Endothelial cell of umbilical vein (primary cell): ENCODE data around the gene ANXA2. TPM values are rescaled to one million over a fixed set of nuclear protein-coding genes. Genes with fewer than 3 reads are reported as not detected.

Experiments used
- BruUV-seq: library from RNA; stranded (reverse); fragments of 400-500 nt; replicated peaks from 2 replicates; lab custom pipeline; 2021; lab: Mats Ljungman, UMichigan
- CTCF ChIA-PET: fragments of 300-600, 350-600 bp; sonication (Branson Sonifier 250); formaldehyde crosslinking; loops from one replicate; lab custom pipeline; 2021; ENCODE audit warnings: antibody characterized with exemption, inconsistent platforms; lab: Charles Lee
- POLR2A ChIA-PET: fragments of 300-600, 350-600 bp; sonication (Branson Sonifier 250); formaldehyde crosslinking; loops from one replicate; lab custom pipeline; 2021; ENCODE audit warnings: antibody characterized with exemption, inconsistent platforms; lab: Charles Lee
- DNase-seq: peaks from one replicate; pipeline ENCODE4 v3.0.0-alpha.2; 2011; ENCODE audit warnings: low read depth, low spot score
- FAIRE-seq: peaks from 2 replicates; lab custom pipeline; 2011; peaks lifted over from hg19 to GRCh38; lab: Jason Lieb, UNC
- H2AFZ ChIP-seq: 2 replicates; pipeline ENCODE4 v1.6.0; 2012; ENCODE audit warnings: low read depth, low read length, control low read depth, inconsistent platforms
- H3K27ac ChIP-seq: 2 replicates; pipeline ENCODE4 v1.5.1; 2011; ENCODE audit warnings: low read depth, mild to moderate bottlenecking, control low read depth, low read length, moderate library complexity; ENCODE audit not compliant: insufficient read depth
- H3K27me3 ChIP-seq, 2 experiments: 2 replicates each; pipeline versions ENCODE4 v1.6.0 to v1.6.1; 2011; ENCODE audit warnings: low read length in 2 of 2, mixed read lengths in 1 of 2; ENCODE audit not compliant: control insufficient read depth in 2 of 2, insufficient read depth in 2 of 2
- H3K36me3 ChIP-seq, 2 experiments: 2 replicates in 1 of 2; 3 replicates in 1 of 2; pipeline ENCODE4 v1.5.1; 2011; ENCODE audit warnings: low read length in 2 of 2, mild to moderate bottlenecking in 1 of 2, moderate library complexity in 1 of 2; ENCODE audit not compliant: control insufficient read depth in 2 of 2, insufficient read depth in 2 of 2; ENCODE audit errors: extremely low read depth in 1 of 2
- H3K4me1 ChIP-seq: 3 replicates; pipeline ENCODE4 v1.5.1; 2011; ENCODE audit warnings: mild to moderate bottlenecking, low read length; ENCODE audit not compliant: control insufficient read depth, insufficient read depth; ENCODE audit errors: extremely low read depth
- H3K4me2 ChIP-seq: 2 replicates; pipeline ENCODE4 v1.6.1; 2011; ENCODE audit warnings: low read length, control low read depth, mixed read lengths; ENCODE audit not compliant: insufficient read depth
- H3K4me3 ChIP-seq, 3 experiments: fragments of 200-600 bp in 1 of 3; sonication (generic), shearing (Covaris generic) in 1 of 3; replicated peaks in 1 of 3; 2 replicates each; pipeline ENCODE4 v1.5.1; 2011 to 2016; ENCODE audit warnings: control low read depth in 3 of 3, low read length in 3 of 3, mild to moderate bottlenecking in 2 of 3, inconsistent platforms in 1 of 3, low read depth in 1 of 3, moderate library complexity in 1 of 3; ENCODE audit not compliant: insufficient read depth in 1 of 3
- H3K79me2 ChIP-seq: 2 replicates; pipeline ENCODE4 v1.6.0; 2012; ENCODE audit warnings: low read length, inconsistent platforms; ENCODE audit not compliant: control insufficient read depth, insufficient read depth
- H3K9ac ChIP-seq: replicated peaks from 2 replicates; pipeline ENCODE3; 2011; ENCODE audit warnings: low read length, control low read depth; ENCODE audit not compliant: insufficient read depth; ENCODE audit errors: extremely low read depth
- H3K9me1 ChIP-seq: replicated peaks from 3 replicates; pipeline ENCODE4 v1.6.0; 2011; ENCODE audit warnings: mild to moderate bottlenecking, low read length; ENCODE audit not compliant: control insufficient read depth, insufficient read depth; ENCODE audit errors: extremely low read depth
- H3K9me3 ChIP-seq: replicated peaks from 2 replicates; pipeline ENCODE4 v1.5.1; 2012; ENCODE audit warnings: low read length, inconsistent platforms; ENCODE audit not compliant: control insufficient read depth, insufficient read depth
- H4K20me1 ChIP-seq: replicated peaks from 2 replicates; pipeline ENCODE3; 2011; ENCODE audit warnings: mild to moderate bottlenecking, low read length; ENCODE audit not compliant: control insufficient read depth, insufficient read depth; ENCODE audit errors: extremely low read depth
- CTCF ChIP-seq, 2 donors: IDR thresholded peaks; 1 replicate in 1 of 2; 2 replicates in 1 of 2; pipeline ENCODE4 v1.5.1; 2011; ENCODE audit warnings: low read length in 2 of 2, mild to moderate bottlenecking in 2 of 2, moderate library complexity in 2 of 2, control low read depth in 1 of 2, inconsistent platforms in 1 of 2, low read depth in 1 of 2; ENCODE audit not compliant: insufficient read depth in 1 of 2; ENCODE audit errors: extremely low read depth in 1 of 2
- EZH2 ChIP-seq: IDR thresholded peaks from 2 replicates; pipeline ENCODE4 v1.6.1; 2012; ENCODE audit warnings: borderline replicate concordance, low read depth, mild to moderate bottlenecking, moderate library complexity, low read length, inconsistent platforms; ENCODE audit not compliant: severe bottlenecking
- FOS ChIP-seq: IDR thresholded peaks from 2 replicates; pipeline ENCODE4 v1.6.1; 2011; ENCODE audit warnings: mild to moderate bottlenecking, low read length, moderate library complexity, borderline replicate concordance; ENCODE audit not compliant: insufficient read depth
- GATA2 ChIP-seq: IDR thresholded peaks from 2 replicates; pipeline ENCODE4 v1.7.0; 2011; ENCODE audit warnings: low read depth, mild to moderate bottlenecking, moderate library complexity, mixed read lengths, low read length; ENCODE audit not compliant: insufficient read length, insufficient read depth
- JUN ChIP-seq: IDR thresholded peaks from 2 replicates; pipeline ENCODE4 v1.6.1; 2011; ENCODE audit warnings: borderline replicate concordance, low read depth; ENCODE audit not compliant: insufficient read length, insufficient read depth
- MAX ChIP-seq: IDR thresholded peaks from 2 replicates; pipeline ENCODE4 v1.6.1; 2011; ENCODE audit not compliant: insufficient read depth, insufficient read length
- MYC ChIP-seq: IDR thresholded peaks from one replicate; pipeline ENCODE4 v1.6.1; 2011; ENCODE audit warnings: mild to moderate bottlenecking, low read depth, low read length
- POLR2A ChIP-seq: IDR thresholded peaks from 2 replicates; pipeline ENCODE4 v1.6.1; 2012; ENCODE audit warnings: low read depth, mild to moderate bottlenecking, control low read depth, low read length
- POLR2AphosphoS5 ChIP-seq: IDR thresholded peaks from 2 replicates; pipeline ENCODE4 v1.6.1; 2012; ENCODE audit warnings: low read depth, mild to moderate bottlenecking, control low read depth, low read length, moderate library complexity; ENCODE audit not compliant: insufficient read depth
- dilution Hi-C: fragments of 300-500 bp; cut with MboI; formaldehyde crosslinking; loops from one replicate; pipeline ENCODE4 v1.15.0; 2019; ENCODE audit warnings: low sequenced_read_pairs; ENCODE audit not compliant: extremely low pct_ligation_motif_present
- intact Hi-C: fragments of 100-400 bp; cut with micrococcal nuclease; formaldehyde crosslinking; loops from one replicate; pipeline ENCODE4 v1.10.0; 2022
- polyA plus RNA-seq, 4 experiments: library from polyadenylated mRNA; depleted of rRNA in 3 of 4; stranded (reverse) in 3 of 4; unstranded in 1 of 4; fragments of >200 nt; gene quantifications; 2 replicates each; pipeline versions ENCODE4 v1.2.1 to v1.2.3, GENCODE V29; 2011 to 2012; ENCODE audit warnings: missing spikeins in 1 of 4
- total RNA-seq: library from RNA; stranded (reverse); gene quantifications from 2 replicates; pipeline ENCODE4 v1.2.3, GENCODE V29; 2021

Gene ANXA2
- total and polyA plus RNA-seq, 2 donors (not counting 3 experiments of a cell fraction or from before 2014, with no cell fraction given), result 2,725 to 3,299 TPM

- Histone ChIP-seq H3K27me3 (no peaks in the 10 kb centered on the region), H3K9ac (no peak overlapping the region)
These were observed 18.7 kb upstream of the ANXA2 start for GRCh38 chr15:60416484-60416883.

More at GRCh38 chr15:60416484-60416883, 18.7 kb upstream of the ANXA2 start:
- H3K36me3 ChIP-seq, result no peaks in the 10 kb centered on the region
- no peak overlapping the region for H3K4me3 ChIP-seq
- TF ChIP-seq GATA2, result no peak
- TF ChIP-seq JUN, result no peak
- no peak for TF ChIP-seq POLR2A
- no peak for TF ChIP-seq EZH2
- TF ChIP-seq FOS, result no peak
- TF ChIP-seq MYC, result no peak
- TF ChIP-seq POLR2AphosphoS5, result no peak
- TF ChIP-seq CTCF (IDR thresholded peaks at IDR 0.05; ENCODE audit: extremely low read depth in 1 of 2, insufficient read depth in 1 of 2, low read depth in 1 of 2, low read length in 2 of 2), result no peak
- TF ChIP-seq MAX, result no peak
- H3K4me2 ChIP-seq, result no peak overlapping the region
- peaks cover 14% of the 10 kb centered on the region for H3K4me1 ChIP-seq
- dilution Hi-C loops, result no loop called here
- intact Hi-C loops, result no loop called here
- no peaks in the 10 kb centered on the region for H3K9me1 ChIP-seq
- FAIRE-seq (no peak), DNase-seq (no peak)
- BruUV-seq, result no TSS peak
- no peak overlapping the region for H3K27ac ChIP-seq
- POLR2A ChIA-PET, result no interaction called here
- H3K79me2 ChIP-seq, result no peaks in the 10 kb centered on the region
- H3K9me3 ChIP-seq, result no peaks in the 10 kb centered on the region
- no peaks in the 10 kb centered on the region for H4K20me1 ChIP-seq
- H2AFZ ChIP-seq, result no peak overlapping the region
- CTCF ChIA-PET, result no interaction called here
